Effector CD8-positive, alpha-beta T cell (primary cell): ENCODE data around the gene CAPZA1.

ENCODE experiments used
- DNase-seq: peaks from one replicate; lab custom pipeline; 2025; lab: John Stamatoyannopoulos, UW

The CAPZA1 gene

DNA sequence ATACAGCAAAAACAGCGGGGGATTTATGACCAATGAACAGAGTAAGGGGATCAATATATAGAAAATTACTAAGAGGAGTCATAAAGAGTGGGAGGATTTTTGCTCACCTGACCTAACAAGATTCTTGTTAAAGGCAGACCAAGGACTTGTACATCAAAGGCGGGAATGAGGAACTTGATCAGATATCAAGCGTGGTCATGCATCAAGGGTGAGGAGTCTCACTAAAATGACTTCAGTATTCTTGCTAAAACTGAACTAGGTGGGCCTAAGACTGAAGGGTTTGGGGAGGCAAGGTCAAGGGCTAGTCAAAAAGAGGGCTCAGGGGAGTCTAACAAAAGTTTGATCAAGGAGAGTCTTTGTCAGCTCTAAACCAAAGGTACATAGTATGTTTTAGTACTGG lies 56.9 kb downstream of the CAPZA1 start:
- DNase-seq, result no peak

- no peak for DNase-seq
Observed at GRCh38 chr1:112677501-112677900, 57.9 kb downstream of the CAPZA1 start.

DNA sequence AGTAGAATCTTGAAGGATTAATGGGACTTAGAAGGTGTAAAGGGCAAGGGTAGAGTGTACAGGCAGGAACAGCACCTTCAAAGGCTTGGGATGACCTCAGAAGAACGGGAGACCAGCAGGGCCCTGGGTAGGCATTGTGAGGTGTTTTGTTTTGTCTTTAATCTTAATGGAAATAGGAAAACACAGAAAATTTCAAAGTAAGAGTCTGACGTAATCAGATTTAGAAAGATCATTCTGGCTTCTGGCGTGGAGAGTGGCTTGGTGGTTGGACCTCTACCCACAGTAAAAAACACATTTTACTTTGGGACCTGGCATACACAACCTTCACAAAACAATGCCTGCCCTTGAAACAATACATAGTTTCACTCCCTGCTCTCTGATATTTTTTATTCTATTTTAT lies 59.0 kb downstream of the CAPZA1 start:
- no peak for DNase-seq

DNA sequence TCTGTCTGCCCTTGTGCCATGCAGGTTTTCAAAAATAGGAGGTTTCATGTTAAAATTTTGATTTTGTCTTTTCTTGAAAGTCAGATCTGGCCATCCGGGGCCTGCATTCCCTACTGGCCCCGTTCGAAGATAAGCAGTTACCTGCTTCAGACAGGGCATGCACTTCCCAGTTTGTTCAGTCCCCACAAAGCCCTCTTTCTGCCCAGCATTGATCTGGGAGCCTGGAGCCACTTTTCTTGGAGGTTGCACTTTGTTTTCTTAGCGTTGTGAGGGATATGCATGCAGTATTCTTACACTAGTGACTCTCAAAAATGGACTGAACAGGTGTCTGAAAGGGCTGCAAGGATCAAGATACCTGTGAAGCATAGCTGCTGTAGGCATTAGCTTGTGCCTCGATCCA lies 66.3 kb downstream of the CAPZA1 start:
- no peak for DNase-seq

DNA sequence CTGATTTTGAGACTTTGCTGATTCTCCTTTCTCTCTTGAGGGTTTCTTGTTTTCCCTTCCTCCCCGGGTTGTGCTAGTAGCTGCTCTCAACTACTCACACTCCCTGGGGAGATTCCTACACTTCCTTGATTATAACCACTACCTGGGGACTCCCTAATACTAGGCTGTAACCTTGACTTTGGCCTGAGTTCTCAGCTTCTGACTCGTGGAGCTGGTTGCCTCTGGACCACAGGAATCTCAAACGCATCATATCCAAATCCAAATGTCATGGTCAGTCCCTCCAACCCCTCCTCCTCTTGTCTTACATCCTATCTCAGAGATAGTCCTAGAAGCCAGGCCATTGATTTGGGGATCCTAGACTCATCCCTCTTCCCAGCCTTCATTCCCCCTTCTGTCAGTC lies 66.8 kb downstream of the CAPZA1 start:
- no peak for DNase-seq

DNA sequence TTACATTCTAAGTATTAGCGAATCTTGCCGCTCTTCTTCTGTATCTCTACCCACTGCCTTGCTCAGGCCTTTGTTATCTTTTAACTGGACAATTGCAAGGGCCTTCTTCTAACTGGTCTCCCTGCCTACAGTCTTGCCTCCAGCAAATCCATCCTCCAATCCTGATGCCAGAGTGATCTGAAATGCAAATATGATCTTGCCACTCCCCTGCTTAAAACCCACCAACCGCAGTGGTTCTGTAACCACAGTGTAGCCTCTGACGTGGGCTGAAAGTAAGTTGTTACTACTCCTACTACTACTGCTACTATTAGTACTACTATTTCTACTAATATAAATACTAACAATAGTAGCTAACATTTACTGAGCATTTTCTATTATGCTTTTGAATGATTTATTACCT lies 67.2 kb downstream of the CAPZA1 start:
- no peak for DNase-seq

GRCh38 chr1:112687361-112687760 lies 67.7 kb downstream of the CAPZA1 start:
- no peak for DNase-seq

- no peak for DNase-seq
Observed at GRCh38 chr1:112687785-112688496, 68.3 kb downstream of the CAPZA1 start.

- DNase-seq, result no peak
Observed at GRCh38 chr1:112688781-112689193, 69.2 kb downstream of the CAPZA1 start.

DNA sequence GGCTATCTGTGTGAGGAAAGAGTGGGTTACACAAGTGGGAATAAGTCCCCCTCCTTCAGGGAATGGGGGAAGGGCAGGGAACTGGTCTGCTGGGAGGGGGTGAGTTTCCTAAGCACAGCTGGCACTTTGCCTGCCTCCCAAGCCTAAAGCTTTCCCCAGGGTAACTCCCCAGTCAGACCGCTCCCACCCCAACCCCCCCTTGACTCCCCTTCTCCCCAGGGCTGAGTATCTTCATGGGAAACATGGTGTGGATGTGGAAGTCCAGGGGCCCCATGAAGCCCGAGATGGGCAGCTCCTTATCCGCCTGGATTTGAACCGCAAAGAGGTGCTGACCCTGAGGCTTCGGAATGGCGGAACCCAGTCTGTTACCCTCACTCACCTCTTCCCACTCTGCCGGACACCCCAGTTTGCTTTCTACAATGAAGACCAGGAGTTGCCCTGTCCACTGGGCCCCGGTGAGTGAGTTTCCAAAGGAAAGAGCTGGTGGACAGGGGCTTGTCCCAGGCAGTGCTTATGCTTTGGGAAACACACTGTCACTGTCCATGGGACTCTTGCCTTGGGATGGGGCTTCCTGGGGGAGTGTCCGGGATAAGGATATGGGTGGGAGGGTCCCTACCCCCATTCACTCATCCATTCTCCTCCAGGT lies 69.7 kb downstream of the CAPZA1 start:
- no peak for DNase-seq

DNA sequence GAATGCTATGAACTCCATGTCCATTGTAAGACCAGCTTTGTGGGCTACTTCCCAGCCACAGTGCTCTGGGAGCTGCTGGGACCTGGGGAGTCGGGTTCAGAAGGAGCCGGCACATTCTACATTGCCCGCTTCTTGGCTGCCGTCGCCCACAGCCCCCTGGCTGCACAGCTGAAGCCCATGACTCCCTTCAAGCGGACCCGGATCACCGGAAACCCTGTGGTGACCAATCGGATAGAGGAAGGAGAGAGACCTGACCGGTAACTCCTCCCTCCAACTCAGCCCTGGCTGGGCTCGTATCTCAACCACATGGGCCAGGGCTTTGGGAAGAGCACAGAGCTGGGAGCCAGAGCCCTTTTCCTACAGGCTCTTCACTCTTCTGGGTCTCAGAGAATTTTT lies 70.2 kb downstream of the CAPZA1 start:
- no peak for DNase-seq

DNA sequence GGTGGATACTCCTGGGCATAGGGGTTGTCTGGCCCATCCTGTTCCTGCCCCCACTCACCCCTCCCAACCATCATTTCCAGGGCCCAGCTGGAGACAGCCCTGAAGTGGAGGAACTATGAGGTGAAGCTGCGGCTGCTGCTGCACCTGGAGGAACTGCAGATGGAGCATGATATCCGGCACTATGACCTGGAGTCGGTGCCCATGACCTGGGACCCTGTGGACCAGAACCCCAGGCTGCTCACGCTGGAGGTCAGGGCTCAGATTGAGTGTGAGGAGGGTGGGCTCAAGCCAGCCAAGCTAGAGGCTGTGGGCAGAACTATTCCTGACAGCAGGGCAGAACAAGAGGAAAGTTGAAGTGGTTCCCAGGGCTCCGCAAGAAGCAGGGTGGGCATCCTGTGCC lies 73.0 kb downstream of the CAPZA1 start:
- DNase-seq, result no peak

DNA sequence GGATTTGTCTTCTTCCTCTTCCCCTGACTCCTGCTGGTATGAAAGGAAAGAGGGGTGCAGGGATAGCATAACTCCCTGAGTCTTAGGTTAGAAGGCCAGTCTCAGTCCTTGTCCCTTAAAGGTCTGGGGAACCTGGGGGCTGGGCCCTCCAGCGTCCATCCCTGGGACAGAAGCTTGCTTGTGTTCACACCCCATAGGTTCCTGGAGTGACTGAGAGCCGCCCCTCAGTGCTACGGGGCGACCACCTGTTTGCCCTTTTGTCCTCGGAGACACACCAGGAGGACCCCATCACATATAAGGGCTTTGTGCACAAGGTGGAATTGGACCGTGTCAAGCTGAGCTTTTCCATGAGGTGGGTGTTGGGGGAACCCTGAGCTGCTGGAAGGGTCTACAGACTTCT lies 74.2 kb downstream of the CAPZA1 start:
- no peak for DNase-seq

DNA sequence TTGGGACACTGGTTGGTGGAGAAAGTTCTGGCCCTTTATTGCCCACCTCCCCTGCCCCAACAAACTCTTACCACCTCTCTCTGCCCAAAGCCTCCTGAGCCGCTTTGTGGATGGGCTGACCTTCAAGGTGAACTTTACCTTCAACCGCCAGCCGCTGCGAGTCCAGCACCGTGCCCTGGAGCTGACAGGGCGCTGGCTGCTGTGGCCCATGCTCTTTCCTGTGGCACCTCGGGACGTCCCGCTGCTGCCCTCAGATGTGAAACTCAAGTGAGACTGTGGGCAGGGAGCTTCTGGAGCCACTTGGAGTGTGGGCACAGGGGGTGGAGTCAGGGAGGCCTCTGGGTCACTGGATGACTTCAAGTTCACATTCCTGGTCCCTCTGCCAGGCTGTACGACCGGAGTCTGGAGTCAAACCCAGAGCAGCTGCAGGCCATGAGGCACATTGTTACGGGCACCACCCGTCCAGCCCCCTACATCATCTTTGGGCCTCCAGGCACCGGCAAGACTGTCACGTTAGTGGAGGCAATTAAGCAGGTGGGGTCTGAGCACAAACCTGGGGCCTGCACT lies 74.8 kb downstream of the CAPZA1 start:
- no peak for DNase-seq

DNA sequence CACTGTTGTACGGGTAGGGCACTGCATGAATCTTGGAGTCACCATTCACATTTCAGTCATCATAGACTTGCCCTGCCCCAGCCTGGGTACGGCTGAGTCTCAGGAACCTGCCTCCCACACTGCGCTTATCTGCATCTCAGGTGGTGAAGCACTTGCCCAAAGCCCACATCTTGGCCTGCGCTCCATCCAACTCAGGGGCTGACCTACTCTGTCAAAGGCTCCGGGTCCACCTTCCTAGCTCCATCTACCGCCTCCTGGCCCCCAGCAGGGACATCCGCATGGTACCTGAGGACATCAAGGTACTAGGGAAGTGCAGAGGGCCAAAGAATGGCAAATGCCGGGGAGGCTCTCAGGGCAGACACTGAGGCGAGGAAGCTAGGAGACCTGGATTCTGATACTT lies 75.6 kb downstream of the CAPZA1 start:
- DNase-seq, result no peak

DNA sequence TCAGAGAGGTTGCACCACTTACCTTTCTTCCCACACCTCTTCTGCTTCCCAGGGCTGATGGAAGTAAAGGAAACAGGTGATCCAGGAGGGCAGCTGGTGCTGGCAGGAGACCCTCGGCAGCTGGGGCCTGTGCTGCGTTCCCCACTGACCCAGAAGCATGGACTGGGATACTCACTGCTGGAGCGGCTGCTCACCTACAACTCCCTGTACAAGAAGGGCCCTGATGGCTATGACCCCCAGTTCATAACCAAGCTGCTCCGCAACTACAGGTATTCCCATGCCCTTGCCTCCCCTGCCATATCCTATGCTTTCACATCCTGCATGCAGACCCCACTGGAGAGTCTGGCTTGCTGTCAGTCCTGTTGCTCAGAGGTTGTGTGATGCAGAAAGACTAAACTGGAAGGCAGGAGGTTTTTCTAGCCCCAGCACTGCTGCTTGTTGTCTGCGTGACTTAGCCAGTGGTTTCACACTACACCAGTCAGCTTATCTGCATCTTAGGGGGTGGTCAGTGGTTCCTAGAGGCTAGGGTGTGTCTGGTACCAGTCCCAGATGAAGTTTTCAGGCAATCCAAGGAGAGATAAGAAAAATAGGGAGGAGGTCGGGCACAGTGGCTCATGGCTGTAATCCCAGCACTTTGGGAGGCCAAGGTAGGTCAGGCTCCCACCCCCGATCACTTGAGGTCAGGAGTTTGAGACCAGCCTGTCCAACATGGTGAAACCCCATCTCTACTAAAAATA lies 77.1 kb downstream of the CAPZA1 start:
- DNase-seq, result no peak

DNA sequence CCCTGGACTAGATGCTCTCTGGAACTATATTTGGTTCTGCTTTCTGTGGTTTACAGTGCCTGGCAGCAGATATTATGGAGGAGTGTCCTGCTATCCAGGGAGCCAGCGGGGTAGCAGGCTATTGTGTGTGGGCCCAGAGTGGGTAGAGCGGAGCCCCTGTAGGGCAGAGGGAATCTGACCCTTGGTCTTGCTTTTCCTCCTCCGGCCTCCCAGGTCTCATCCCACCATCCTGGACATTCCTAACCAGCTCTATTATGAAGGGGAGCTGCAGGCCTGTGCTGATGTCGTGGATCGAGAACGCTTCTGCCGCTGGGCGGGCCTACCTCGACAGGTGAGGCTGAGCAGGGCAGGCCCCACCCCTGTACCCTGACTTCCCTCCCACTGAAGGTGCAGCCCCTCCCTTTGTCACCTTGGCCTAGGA lies 78.2 kb downstream of the CAPZA1 start:
- no peak for DNase-seq

GRCh38 chr1:112698366-112699310 lies 79.0 kb downstream of the CAPZA1 start:
- DNase-seq, result no peak

- DNase-seq, result no peak
Observed at GRCh38 chr1:112699425-112700144, 80.0 kb downstream of the CAPZA1 start.

- peak; percentile 63 for DNase-seq
Observed at GRCh38 chr1:112700290-112701226, 80.9 kb downstream of the CAPZA1 start.
